Esophagus muscularis mucosa (tissue), 4 donors: Measurements from ENCODE around the gene ZRANB3.
"Not testable (repeated sequence)": the region's sequence is repeated elsewhere in the genome, so short reads cannot be mapped to it uniquely, and the experiment has no call there.

Experiments
- CTCF ChIP-seq, 3 experiments: fragments of 200-600 bp in 2 of 3; fragments of 450-650 bp in 1 of 3; sonication (generic) in 2 of 3; IDR thresholded peaks; one replicate each; pipeline ENCODE4 v1.5.1; 2017 to 2019; ENCODE audit warnings: antibody characterized with exemption in 3 of 3, mild to moderate bottlenecking in 2 of 3, moderate library complexity in 1 of 3
- EP300 ChIP-seq: sonication (generic); formaldehyde crosslinking; IDR thresholded peaks from one replicate; pipeline ENCODE4 v1.6.1; 2017; ENCODE audit warnings: antibody characterized with exemption
- POLR2AphosphoS5 ChIP-seq, 2 donors: sonication (generic); formaldehyde crosslinking; IDR thresholded peaks; one replicate each; pipeline ENCODE4 v1.6.1; 2017; ENCODE audit warnings: antibody characterized with exemption in 2 of 2

- TF ChIP-seq POLR2AphosphoS5 (IDR thresholded peaks at IDR 0.05); CTCF (IDR thresholded peaks at IDR 0.05); EP300: not testable (repeated sequence)
These were observed 88.0 kb downstream of the ZRANB3 start for GRCh38 chr2:135443013-135443412.
